Posterior vena cava (tissue), 2 donors: ENCODE results near the gene ACBD7. TPM values are rescaled to one million over a fixed set of nuclear protein-coding genes. Genes with fewer than 3 reads are reported as not detected.

Experiments used
- DNase-seq: peaks from one replicate; pipeline ENCODE4 v3.0.0-alpha.2; 2020; ENCODE audit warnings: low spot score
- intact Hi-C, 2 donors: fragments of 100-400 bp; cut with DNase I; formaldehyde crosslinking; loops; one replicate each; pipeline versions ENCODE4 v1.14.1 to v1.14.2; 2022 to 2023
- total RNA-seq, 2 donors: library from RNA; stranded (reverse); fragmentation: NEBNext Ultra II Directional; extraction: Animal tissue kit (Norgen Biotek cat#: 25700); gene quantifications; one replicate each; pipeline ENCODE4 v1.2.1, GENCODE V29; 2021
- donor health status: DM: yes; HTN: yes; CAD: no.
- donor health status: DM: yes; HTN: yes; CAD: no.

ACBD7 gene
- total RNA-seq, 2 donors from 2014 or later, result 0.46 TPM; not detected in 1

DNA sequence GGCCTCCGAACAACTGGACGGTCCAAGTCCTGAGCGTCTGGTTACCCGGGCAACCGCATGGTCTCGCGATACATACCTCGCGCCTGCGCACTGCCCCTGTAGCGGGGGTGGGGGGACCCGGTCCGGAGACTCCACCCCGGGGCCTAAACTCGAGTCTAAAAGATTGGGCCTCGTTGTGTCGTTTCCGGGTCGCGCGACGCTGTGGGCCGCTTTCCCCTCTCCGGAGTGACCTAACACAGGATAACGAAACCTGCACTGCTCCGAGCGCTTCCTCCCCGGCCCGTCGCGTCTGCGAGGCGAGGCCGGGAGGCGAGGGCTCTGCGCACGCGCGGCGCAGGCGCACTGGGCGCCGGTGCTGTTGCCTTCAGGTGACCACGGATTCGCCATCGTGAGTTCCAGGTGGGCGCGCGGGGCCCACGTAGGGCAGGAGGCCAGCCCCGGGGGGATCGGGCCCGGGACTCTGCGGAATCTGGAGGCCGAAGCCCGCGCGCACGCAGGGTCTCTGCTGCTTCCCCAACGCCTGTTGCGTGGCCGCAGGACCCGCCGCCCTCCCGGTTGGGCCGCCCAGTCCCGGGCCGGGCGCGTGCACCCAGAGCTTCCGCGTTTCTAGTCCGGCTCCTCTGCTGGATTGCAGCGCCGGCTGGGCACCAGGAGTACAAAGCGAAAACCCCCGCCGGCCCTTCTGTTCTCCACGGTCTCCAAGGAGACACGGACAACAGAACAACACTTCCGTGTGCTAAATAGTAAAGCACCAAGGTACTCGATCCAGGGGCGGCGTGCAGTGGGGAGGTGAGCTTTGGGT is 8.6 kb upstream of the ACBD7 start, which contains the start of gene RPP38:
Gene RPP38, plus strand, starts transcription at position 345 of the 802 bp plus-strand sequence. CDS start 5,960 bp downstream, outside the sequence.
- intact Hi-C loops, result loop anchor here in 1 of 2 donors (5.0 kb wide), 1 partner anchor 145 kb away; the partner anchor contains the start of gene DCLRE1C
- DNase-seq, result peak; percentile 99

DNA sequence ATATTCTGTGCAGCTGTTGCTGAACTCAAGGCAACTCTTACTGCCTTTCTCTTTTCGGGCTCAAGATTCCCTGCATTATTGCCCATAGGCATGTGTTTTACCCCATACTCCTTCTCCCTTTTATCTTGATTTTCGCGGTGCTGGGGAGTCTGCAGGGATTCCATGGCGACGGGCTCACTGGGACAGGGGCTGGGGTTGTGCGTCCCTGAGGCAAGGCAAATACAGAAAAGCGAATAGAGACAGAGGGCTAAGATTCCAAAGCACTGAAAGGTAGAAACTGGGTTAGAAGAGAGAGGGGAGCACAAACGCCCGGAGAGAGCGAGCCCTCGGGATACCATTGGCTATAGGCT is 8.1 kb upstream of the ACBD7 start:
- intact Hi-C loops, result loop anchor here in 1 of 2 donors (5.0 kb wide), 1 partner anchor 144 kb away; the partner anchor contains the start of gene DCLRE1C
- DNase-seq, result no peak

DNA sequence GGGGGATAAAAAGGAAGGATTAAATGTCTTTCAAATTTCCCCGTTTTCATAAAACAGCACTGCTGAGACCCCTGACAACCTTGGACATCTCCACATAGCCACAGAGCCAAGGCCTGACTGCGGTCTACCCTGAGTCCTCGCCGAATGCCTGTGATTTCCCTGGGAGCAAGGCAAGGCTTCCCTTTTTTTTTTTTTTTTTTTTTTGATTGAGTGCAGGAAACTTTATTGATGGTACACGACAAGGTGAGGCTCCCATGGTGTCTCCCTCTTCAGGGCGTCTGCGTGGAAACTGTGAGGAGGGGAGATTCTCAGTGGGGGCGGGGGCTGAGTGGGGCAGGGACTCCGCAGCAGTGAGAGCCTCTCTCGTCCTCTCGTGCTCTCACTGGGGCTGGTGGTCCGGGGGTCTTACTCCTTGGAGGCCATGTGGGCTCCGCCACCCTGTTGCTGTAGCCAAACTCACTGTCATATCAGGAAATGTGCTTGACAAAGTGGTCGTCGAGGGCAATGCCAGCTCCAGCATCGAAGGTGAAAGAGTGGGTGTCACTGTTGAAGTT is 4.4 kb upstream of the ACBD7 start:
- intact Hi-C loops, result no loop called here
- DNase-seq, result no peak

DNA sequence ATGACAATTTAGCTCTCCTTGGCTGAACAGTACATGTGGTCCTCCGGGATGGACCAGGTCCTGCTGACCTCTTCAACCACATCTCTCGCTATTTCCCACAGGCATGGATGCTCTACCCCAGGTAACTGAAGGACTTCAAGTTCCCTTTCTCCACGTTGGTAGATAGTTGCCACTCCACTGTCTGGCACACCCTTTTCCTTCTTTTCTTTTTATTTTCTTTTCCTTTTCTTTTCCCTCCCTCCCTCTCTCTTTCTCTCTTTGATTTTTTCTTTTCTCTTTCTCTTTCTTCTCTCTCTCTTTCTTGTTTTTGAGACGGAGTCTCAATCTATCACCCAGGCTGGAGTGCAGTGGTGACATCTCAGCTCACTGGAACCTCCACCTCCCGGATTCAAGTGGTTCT is 2.8 kb upstream of the ACBD7 start:
- intact Hi-C loops, result no loop called here
- DNase-seq, result no peak

DNA sequence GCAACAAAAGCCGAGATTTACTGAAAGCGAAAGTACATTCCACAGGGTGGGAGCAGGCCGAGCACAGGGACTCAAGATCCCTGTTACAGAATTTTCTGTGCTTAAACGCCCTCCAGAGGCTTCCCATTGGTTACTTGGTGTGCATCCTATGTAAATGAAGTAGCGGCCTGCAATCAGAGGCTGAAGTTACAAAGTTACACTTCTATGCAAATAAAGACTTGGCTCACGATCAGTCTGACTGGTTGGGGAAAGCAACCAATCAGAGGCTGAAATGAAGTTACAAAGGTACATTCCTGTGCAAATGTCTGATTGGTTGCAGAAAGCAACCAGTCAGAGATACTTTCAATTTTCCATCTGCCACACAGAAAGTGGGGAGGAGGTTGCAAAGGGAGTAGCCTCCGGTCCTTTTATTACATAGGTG is 4.1 kb downstream of the ACBD7 start:
- DNase-seq, result no peak
- intact Hi-C loops, result no loop called here

DNA sequence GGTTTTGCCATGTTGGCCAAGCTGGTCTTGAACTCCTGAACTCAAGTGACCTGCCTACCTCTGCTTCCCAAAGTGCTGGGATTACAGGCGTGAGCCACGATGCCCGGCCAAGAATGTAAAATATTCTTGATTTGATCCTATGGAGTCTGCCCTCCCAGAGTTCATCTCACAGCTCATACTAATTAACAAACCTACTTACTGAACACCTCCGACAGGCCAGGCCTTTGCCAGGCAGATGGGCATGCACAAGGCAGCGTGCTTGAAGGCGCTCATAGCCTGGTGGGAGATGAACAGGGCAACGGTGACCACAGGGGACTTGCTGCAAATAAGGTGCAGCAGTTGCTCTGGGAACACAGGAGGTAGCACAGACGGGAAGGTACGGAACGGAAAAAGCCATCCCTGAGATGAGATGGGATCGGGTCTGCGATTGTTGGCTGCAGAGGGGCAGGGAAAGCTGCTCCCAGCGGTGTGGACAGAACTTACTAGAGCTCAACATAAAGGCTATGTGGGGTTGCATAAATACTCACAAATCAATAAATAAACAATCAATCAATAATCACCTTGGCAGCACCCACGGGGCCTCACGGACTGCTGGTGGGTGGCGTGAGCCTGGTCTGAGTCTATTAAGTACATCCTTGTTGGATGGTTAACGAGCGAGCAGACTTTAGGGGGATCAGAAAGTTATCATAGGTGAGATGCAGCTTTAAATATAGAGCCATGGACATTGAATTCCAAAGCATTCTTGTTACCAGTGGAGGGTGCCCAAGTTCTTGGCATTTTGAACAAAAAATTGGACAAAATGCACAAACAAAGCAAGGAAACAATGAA is 4.7 kb downstream of the ACBD7 start:
- intact Hi-C loops, result no loop called here
- no peak for DNase-seq

DNA sequence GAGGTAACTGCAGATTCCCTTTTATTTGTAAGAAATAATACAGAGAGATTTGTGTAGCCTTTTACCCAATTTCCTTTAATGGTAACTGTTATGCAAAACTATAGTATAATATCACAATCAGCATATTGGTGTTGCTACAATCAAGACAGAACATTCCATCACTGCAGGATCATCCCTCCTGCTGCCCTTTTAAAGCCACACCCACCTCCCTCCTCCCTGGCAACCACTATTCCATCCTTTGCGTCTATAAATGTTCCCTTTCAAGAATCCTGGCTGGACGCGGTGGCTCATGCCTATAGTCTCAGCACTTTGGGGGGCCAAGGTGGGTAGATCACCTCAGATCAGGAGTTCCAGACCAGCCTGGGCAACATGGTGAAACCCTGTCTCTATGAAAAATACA is 13.2 kb downstream of the ACBD7 start:
- DNase-seq, result no peak
- intact Hi-C loops, result no loop called here

DNA sequence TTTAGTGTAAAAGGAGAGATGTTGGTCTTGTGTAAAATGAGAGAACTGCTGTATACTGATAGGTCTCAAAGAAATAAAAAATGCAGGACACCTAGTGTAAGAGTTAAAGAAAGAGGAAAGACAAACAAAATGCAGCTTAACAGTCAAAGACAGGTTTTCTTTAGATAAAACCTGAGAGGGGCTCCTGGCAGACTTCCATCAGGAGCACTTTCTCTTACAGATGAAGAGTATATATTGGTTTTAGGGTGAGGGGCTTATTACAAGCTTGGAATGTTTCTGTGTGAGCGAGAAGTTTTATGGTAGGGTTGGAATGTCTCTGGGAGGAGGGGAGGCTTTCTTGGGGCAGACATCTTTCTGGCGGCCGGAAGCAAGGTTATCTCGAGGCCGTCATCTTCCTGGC is 16.2 kb downstream of the ACBD7 start:
- no peak for DNase-seq
- intact Hi-C loops, result no loop called here

DNA sequence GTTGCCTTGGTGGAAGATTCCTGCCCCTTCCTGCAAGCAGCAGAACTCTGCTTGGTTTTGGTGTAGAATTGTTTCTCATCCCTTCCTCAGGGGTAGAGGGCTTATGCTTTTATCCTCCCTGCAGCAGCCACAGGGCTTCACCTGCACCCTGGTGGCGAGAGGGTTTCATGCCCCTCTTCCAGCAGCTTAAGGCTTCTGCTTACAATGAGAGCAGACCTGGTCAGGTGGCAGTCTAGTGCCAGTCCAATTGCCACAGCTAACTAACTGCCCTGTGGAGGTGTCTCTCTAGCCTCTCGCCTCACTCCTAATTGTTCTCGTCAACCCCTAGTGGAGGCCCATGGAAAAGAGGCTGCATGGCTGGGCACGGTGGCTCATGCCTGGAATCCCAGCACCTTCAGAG is 19.3 kb downstream of the ACBD7 start:
- intact Hi-C loops, result no loop called here
- no peak for DNase-seq

DNA sequence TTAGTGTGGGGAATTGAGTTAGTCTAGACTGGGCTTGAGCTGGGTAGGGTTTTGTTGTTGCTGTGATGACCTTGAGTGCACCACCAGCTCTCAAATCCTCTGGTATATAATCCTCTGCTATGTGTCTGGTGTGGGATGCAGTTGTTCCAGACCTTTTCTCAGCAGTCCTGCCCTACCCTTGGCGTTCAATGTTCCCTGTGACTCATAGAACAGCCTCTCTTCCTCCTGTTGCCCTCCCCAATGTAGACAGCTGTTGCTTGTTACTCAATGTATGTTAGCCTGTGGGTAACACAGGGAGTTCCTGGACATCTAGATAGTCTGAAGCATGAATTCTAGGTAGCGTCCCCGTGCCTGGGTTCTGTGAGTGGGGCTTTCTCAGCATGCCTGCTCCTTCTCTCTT is 19.8 kb downstream of the ACBD7 start:
- DNase-seq, result no peak
- intact Hi-C loops, result no loop called here

DNA sequence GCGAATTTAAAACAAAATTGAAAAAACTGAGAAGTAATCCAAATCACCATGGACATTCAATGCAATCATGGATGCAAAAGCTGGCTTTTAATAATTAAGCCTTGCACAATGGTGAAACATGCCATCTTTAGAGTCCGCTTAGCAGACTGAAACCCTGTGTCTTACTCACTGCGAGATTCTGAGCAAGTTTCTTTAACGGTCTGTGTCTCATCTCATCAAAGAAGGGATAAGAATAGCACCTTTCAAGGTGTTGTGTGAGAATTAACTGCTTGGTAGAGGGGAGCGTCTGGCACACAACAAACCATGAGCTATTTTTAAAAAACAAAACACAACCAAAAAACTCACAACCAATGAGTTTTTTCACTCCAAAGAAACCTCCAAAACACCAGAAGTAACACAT is 21.4 kb downstream of the ACBD7 start:
- no peak for DNase-seq
- intact Hi-C loops, result no loop called here

DNA sequence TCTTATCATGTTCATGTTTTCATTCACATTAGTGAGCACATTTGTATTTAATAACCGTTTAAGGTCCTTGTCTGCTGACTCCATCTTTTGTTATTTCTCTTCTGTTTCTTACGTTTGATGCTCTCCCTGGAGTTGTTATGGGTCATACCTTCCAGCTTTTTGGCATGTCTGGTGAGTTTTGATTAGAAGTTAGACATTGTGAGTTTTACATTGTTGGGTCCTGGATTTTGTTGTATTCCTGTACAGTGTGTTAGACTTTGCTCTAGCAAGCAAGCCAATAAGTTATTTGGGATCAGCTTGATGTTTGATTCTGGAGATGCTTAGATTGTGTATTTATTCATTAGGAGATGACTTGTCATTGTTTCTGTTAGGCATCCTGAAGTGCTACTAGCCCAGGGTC is 27.9 kb downstream of the ACBD7 start:
- no peak for DNase-seq
- intact Hi-C loops, result no loop called here

DNA sequence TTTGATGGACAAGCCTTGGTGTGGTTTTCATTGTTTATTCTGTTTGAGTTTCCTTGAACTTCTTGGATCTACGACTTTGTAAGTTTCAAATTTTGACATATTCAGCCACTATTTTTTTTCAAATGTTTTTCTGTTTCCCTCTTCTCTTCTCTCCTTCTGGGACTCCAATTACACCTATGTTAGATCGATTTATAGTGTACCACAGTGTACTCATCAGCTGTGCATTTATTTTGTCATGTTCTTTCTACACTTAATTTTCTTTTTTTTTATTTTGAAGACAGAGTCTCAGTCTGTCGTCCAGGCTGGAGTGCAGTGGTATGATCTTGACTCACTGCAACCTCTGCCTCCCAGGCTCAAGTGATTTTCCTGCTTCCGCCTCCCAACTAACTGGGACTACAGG is 28.7 kb downstream of the ACBD7 start:
- intact Hi-C loops, result no loop called here
- DNase-seq, result no peak

DNA sequence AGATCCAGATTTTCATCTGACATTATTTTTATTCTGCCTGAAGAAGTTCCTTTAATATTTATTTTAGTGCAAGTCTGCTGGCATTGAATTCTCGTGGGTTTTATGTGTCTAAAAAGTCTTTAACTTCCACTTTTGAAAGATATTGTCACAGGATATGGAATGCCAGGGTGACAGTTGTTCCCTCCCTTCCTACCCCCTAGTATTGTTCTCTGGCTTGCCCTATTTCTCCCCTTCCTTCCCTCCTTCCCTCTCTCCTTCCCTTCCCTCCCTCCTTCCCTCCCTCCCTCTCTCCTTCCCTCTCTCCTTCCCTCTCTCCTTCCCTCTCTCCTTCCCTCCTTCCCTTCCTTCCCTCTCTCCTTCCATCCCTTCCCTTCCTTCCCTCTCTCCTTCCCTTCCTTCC is 29.9 kb downstream of the ACBD7 start:
- intact Hi-C loops, result no loop called here
- no peak for DNase-seq

DNA sequence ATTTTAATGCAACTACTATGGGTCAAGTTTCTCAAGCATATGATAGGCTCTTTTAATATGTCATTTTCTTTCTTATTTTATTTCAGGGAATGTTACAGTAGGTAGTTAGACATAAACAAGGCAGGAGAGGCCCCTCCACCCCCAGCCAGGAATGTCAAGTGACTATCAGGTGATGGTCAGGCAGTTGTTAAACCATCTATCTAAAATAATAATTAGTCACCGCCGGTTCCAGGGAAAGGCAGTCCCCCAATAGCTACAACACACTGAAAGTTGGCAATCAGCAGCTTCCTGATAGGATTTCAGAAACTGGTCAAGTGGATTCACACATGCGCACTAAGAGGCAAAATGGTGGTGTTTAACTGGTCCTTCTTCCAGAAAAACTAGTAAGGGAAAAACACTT is 35.5 kb downstream of the ACBD7 start:
- intact Hi-C loops, result no loop called here
- DNase-seq, result no peak

DNA sequence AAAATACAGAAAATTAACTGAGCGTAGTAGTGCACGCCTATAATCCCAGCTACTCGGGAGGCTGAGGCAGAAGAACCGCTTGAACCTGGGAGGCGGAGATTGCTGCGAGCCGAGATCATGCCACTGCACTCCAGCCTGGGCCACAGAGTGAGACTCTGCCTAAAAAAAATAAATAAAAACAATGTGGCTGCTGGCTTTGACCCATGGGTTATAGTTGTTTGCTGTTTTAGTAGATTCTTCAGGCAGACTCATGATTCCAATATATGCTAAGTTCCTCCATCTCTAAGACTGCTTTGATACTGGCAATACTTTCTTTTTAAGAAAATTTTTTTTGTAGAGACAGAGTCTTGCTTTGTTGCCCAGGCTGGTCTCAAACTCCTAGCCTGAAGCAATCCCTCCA is 36.5 kb downstream of the ACBD7 start:
- DNase-seq, result no peak

DNA sequence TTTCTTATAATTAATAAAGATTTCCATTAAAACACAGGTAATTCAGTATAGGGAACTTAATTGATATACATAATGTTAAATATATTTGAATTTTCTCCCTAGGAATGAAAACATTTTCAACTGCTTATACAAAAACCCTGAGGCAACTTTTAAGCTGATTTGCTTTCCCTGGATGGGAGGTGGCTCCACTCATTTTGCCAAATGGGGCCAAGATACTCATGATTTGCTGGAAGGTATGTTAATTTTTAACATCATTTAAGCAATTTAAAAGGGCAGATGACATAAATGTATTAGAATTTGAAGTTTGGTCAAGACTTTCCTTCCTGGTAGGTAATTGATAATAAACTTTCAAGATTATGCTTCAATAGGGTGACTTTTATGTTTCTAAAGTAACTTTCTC is 39.0 kb downstream of the ACBD7 start:
- DNase-seq, result no peak
- intact Hi-C loops, result no loop called here

More for the DNA sequence above, 36.5 kb downstream of the ACBD7 start:
- intact Hi-C loops, result no loop called here

DNA sequence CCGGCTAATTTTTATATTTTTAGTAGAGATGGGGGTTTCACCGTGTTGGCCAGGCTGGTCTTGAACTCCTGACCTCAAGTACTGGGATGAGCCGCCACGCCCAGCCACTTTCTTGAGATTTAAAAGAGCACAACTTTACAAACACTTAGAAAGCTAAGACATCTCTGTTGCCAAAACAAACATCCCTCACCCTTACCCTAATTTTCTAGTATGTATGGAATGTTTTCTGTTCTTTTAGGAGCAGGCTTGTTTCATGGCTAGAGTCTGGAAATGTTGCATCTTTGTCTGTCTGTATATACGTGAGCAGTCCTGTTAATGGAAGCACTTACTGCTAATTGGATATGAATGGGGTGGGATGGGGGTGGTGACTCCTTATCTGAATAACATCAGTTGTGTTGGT is 42.0 kb downstream of the ACBD7 start:
- intact Hi-C loops, result loop anchor here in 1 of 2 donors (1.0 kb wide), 1 partner anchor 16 kb away; no protein-coding TSS in a partner anchor
- DNase-seq, result no peak

DNA sequence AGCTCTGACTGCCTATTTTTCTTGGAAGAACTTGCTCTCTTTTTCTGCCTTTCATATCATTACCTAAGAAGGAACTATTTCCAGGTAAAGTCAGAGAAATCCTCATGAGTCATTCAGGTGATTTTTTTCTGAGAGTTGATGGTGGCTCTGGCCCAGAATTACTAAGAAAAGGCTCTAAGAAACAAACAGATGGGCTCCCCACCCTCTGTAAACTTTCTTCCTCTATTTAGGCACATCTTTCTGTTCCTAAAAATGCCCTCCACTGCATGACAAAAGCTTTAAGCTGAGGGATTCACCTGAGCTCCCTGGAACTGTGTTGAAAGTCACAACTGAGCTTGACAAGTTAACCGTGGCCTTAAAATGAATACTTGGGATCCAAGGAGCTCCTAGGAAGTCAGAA is 43.2 kb downstream of the ACBD7 start:
- no peak for DNase-seq
- intact Hi-C loops, result no loop called here

DNA sequence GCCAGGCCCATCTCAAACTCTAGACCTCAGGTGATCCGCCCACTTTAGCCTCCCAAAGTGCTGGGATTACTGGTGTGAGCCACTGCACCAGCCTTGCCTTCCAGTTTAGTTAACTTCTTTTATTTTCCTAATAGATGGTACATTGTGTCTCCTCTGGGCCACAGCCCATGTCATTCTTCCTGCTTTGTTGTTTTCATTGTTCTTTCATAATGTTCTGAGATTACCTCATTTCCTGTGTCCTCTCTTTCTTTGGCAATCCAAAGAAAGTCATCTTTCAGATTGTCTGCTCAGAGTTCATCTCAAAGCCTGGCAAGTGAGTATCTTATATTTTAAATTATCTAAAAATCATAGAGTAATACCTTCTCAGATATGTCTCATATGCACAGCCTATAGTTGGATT is 44.9 kb downstream of the ACBD7 start, which contains the start of gene OLAH:
Gene OLAH, plus strand, starts transcription at position 270 of the 400 bp plus-strand sequence. CDS start 3,346 bp downstream, outside the sequence.
- no peak for DNase-seq
- intact Hi-C loops, result no loop called here
